GM21737 (cell line): ENCODE results near the gene NGFR.

Experiments used
- ATAC-seq: cut with Tn5 transposase; IDR thresholded peaks from one replicate; pipeline ENCODE4 v1.9.1; 2021; ENCODE audit warnings: mild to moderate bottlenecking, moderate library complexity; ENCODE audit not compliant: unreplicated experiment

Gene NGFR

DNA sequence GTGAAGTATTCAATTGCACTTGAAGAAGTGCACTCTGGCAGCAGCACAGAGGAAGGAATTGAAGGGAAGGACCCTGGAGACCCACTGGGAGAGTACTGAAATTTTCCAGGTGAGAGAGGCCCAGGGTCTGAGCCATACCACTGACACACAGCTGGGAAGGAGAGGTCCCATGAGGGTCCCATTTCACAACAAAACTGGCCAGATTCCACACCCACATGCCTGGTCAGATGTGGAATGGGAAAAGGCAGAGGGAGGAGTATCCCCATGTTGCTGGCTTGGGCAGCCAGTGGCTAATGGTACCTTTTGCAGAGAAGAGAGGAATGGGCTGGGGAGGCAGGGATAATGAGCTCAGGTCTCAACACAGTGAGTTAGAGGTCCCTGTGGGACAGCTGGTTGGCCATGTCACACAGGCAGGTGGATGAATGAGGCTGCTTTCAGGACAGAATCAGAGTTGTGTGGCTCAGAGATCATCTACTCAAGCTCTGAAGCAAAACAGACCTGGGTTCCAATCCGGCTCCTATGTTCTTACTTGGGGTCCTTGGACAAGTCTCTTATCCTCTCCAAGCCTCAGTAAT lies 26.2 kb upstream of the NGFR start:
- ATAC-seq, result no peak

GRCh38 chr17:49469831-49470810 lies 25.0 kb upstream of the NGFR start:
- no peak for ATAC-seq

GRCh38 chr17:49471089-49471683 lies 23.9 kb upstream of the NGFR start:
- ATAC-seq, result no peak

DNA sequence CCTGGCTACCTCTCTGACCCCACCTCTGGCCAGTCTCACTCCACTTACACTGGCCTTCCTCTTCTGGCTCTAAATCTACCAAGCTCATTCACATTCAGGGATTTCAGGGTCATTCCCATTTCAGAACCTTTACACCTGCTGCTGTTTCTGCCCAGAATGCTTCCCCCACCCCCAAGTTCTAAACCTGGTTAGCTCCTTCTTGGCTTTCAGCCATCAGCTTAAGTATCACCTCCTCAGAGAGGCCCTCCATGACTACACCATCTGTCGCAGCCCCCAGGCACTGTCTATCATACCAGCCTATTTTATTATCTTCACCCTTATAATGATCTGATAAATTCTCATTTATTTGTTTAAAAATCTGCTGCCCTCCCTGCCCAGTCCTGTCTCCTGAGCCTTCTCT lies 23.3 kb upstream of the NGFR start:
- no peak for ATAC-seq

DNA sequence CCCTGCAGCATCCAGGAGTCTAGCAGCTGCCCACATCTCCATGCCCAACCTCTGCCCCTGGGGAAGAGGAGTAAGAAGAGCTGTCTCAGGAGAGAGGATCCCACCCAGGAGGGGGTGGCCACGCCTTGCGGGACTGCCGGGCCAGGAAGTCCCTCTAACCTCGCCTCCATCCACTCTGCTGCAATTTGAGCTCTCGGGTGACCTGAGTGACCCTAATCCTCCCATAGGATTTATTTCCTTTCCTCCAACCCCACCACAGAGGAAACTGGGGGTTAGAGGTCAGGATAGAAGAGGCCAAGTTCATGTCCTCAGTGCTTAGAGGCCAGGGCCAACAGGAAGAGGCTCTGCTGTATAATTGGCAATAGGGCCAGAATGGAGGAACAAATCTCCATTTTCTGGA lies 22.6 kb upstream of the NGFR start:
- ATAC-seq, result no peak

- ATAC-seq, result no peak
Observed at GRCh38 chr17:49473900-49474751, 21.0 kb upstream of the NGFR start.

DNA sequence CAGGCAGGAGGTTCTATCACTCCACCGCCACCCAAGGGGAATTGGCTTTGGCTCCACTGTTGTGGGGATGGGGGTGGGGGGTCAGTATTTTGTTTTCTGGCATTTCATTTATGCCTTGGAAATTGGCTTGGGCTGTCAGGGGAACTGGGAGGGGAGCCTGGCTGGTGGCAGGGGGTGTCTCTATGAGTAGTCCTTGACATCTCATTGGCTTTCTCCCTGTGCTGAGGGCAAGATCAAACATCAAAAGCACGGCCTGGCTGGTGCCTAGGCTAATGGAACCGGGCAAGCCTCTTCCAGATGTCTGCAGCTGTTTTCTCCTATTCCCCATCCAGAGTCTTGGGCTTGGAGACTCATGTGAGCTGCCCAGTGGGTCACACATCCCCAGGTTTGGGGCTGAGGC lies 17.4 kb upstream of the NGFR start:
- no peak for ATAC-seq

GRCh38 chr17:49480836-49481615 lies 14.1 kb upstream of the NGFR start:
- ATAC-seq, result no peak

DNA sequence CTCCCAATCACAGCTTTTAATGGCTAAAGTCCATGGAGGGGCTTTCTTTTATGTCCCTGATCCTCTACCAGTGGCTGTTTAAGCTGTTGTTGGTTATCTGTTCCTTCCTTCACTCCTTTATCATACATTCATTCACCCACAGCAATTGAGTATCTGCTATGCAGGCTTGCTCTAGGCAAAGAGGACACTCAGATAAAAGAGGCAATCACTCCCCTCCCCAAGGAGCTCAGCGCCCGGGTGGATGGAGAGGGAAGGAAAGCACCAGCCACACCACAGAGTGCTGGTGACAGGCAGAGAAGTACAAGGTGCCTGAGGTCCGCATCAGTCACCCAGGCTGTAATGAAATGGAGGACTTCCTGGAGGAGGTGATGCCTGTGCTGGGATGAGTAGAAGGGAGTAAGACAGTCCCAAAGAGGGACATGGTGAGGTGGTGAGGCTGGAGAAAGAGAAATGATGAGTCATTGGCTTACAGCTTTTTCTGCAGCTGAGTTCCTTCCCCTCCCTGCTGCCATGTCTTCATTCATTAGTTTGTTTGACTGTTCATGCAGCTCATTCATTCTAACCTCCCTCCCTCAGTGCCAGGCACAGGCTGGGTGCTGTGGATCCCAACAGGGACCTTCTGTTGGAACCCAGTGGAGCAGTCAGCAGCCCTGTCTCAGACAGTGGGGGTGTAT lies 12.8 kb upstream of the NGFR start:
- no peak for ATAC-seq

DNA sequence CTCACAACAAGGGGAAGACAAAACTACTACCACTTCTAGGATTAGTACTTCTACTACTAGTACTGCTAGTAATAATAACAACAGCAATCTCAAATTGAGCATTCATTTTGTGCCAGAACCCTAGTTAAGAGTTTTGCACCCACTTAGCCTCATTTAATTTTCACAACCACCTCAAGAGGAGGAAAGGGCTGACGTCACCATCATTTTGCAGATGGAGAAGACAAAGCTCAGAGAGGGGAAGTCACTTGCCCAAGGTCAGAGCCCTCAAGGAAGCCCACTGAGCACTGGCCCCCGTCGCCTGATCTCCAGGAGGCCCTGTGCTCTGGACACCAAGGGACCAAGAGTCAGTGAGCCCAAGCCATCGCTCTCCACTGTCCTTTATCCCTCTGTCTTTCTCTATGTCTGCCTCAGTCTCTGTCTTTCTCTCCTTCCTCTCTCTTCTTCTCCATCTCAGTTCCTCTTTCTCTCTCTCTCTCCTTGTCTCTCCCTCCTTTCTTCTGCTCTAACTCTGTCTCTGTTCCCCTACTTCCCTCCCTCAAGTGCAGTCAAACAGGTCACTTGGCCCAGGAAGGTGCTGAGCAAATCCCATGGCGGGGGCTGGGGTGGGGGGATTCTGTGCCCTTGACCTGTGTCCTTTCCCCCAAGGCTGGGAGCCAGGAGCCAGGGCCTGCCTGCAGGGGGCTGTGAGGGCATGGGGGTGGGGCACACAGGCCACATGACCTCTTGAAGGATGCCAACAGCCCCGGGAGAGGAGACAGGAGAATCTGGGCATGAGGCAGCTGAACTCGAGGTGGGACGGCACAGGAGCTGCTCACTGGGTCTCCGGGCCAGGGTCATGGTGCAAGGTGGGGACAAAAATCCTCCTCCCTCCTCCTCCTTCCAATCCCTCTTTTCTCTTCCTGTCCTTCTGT lies 11.2 kb upstream of the NGFR start:
- no peak for ATAC-seq

DNA sequence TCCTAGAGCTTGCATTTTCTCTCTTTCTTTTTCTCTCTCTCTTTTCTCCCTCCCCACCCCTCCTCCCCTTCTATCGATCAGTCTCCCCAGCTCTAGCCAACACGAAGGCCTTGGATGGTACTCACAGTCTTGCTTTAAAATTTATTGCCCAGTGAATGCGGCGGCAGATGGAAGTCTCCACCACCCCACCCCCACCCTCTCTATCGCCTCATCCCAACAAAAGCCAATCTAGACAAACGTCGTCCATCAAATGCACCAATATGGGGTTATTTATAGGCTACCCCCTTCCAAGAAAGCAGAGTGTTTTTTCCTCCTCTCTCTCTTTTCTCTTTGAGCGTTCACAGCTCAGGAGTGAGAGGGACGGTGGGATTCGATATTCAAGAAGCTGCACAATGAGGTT lies 10.5 kb upstream of the NGFR start:
- no peak for ATAC-seq

- no peak for ATAC-seq
Observed at GRCh38 chr17:49486012-49486641, 9.0 kb upstream of the NGFR start.

- no peak for ATAC-seq
Observed at GRCh38 chr17:49487183-49487582, 7.9 kb upstream of the NGFR start.

GRCh38 chr17:49488612-49489011 lies 6.5 kb upstream of the NGFR start:
- ATAC-seq, result no peak

DNA sequence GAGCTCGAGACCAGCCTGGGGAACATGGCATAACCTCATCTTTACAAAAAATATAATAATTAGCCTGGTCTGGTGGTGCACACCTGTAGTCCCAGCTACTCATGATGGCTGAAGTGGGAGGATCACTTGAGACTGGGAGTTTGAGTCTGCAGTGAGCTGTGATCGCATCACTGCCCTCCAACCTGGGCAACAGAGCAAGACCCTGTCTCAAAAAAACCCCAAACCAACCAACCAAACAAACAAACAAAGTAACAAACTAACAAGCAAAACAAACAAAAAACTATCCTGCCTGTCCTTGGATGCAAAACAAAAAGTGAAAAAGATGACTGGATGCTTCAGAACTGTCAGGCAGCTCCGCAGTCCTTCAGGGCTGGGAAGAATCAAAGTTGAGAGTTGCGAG lies 5.7 kb upstream of the NGFR start:
- no peak for ATAC-seq

GRCh38 chr17:49490276-49490675 lies 4.8 kb upstream of the NGFR start:
- no peak for ATAC-seq

- no peak for ATAC-seq
Observed at GRCh38 chr17:49491192-49491769, 3.8 kb upstream of the NGFR start.

- no peak for ATAC-seq
Observed at GRCh38 chr17:49494399-49494985, 601 bp upstream of the NGFR start.
